Smooth muscle cell (in vitro differentiated cells): ENCODE results near the gene TCF19. TPM values are rescaled to one million over a fixed set of nuclear protein-coding genes. Genes with fewer than 3 reads are reported as not detected.
"Not testable (repeated sequence)": the region's sequence is repeated elsewhere in the genome, so short reads cannot be mapped to it uniquely, and the experiment has no call there.

Experiments used
- DNase-seq: peaks from one replicate; lab custom pipeline; 2025; ENCODE audit not compliant: unreplicated experiment; lab: John Stamatoyannopoulos, UW
- H2AFZ ChIP-seq: fragments of 200-600 bp; sonication (generic); 2 replicates; pipeline ENCODE4 v1.6.0; 2016; ENCODE audit warnings: antibody characterized with exemption, low read depth, mild to moderate bottlenecking
- H3F3A ChIP-seq: fragments of 200-600 bp; sonication (generic); 2 replicates; pipeline ENCODE4 v1.6.0; 2017; ENCODE audit warnings: antibody characterized with exemption, low read depth
- H3K27ac ChIP-seq: fragments of 200-600 bp; sonication (generic); 2 replicates; pipeline ENCODE4 v1.5.1; 2016; ENCODE audit warnings: low read depth, mild to moderate bottlenecking
- H3K27me3 ChIP-seq: fragments of 200-600 bp; sonication (generic); 2 replicates; pipeline ENCODE4 v1.6.1; 2016; ENCODE audit warnings: low read depth, mild to moderate bottlenecking
- H3K36me3 ChIP-seq: fragments of 200-600 bp; sonication (generic); 2 replicates; pipeline ENCODE4 v1.5.1; 2016; ENCODE audit warnings: low read depth
- H3K4me1 ChIP-seq: fragments of 200-600 bp; sonication (generic); 2 replicates; pipeline ENCODE4 v1.5.1; 2016; ENCODE audit warnings: low read depth
- H3K4me2 ChIP-seq: fragments of 200-600 bp; sonication (generic); 2 replicates; pipeline ENCODE4 v1.6.0; 2016; ENCODE audit warnings: mild to moderate bottlenecking
- H3K4me3 ChIP-seq: fragments of 200-600 bp; sonication (generic); 2 replicates; pipeline ENCODE4 v1.5.1; 2016; ENCODE audit warnings: mild to moderate bottlenecking
- H3K79me2 ChIP-seq: fragments of 200-600 bp; sonication (generic); 2 replicates; pipeline ENCODE4 v1.6.0; 2016; ENCODE audit warnings: low read depth, mild to moderate bottlenecking
- H3K9ac ChIP-seq: fragments of 200-600 bp; sonication (generic); 2 replicates; pipeline ENCODE4 v1.6.0; 2016; ENCODE audit warnings: low read depth
- H3K9me3 ChIP-seq: fragments of 200-600 bp; sonication (generic); replicated peaks from 2 replicates; pipeline ENCODE4 v1.5.1; 2016; ENCODE audit warnings: low read depth
- H4K20me1 ChIP-seq: fragments of 200-600 bp; sonication (generic); 2 replicates; pipeline ENCODE4 v1.6.0; 2016; ENCODE audit warnings: low read depth
- CTCF ChIP-seq: fragments of 200-600 bp; sonication (generic); IDR thresholded peaks from 2 replicates; pipeline ENCODE4 v1.5.1; 2017; ENCODE audit warnings: borderline replicate concordance, mild to moderate bottlenecking, antibody characterized with exemption; ENCODE audit not compliant: insufficient read depth, poor library complexity, severe bottlenecking
- WGBS: methylation state at CpG from one replicate; pipeline ENCODE4 v1.1.7; 2016; ENCODE audit warnings: low lambda C conversion rate; 5-methylcytosine and 5-hydroxymethylcytosine counted together
- polyA plus RNA-seq: library from polyadenylated mRNA; unstranded; fragments of >200 nt; fragmentation: Nextera tagmentation; extraction: Ambion mirVana; gene quantifications from 2 replicates; pipeline ENCODE4 v1.2.1, GENCODE V29; 2016
- total RNA-seq: library from RNA; depleted of rRNA; stranded (reverse); fragments of >200 nt; gene quantifications from 2 replicates; pipeline ENCODE4 v1.2.3, GENCODE V29; 2014

TCF19 gene
- total and polyA plus RNA-seq, 2 experiments from 2014 or later: 7.8 to 10.5 TPM

DNA sequence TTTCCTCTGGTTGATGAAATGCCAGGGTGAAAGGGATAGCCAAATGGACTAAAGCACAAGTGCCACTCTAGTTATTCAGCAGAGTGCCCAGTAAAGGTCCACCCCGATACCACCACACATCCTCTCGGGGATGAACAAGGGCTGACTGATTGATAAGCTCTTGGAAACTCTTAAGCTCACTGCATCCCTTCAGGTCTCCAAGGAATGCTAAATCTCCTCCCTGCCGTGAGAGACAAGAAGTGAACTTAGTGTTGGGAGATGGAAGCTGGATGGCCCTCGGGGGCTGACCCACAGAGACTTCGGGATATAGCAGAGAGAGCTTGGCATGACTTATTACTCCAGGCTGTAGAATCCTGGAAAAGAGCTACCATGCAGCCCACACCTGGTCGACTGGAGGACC, 25.5 kb downstream of the TCF19 start:
- H3F3A ChIP-seq, H3K9me3 ChIP-seq, H3K4me1 ChIP-seq, H3K4me2 ChIP-seq, H4K20me1 ChIP-seq, H3K36me3 ChIP-seq, H3K4me3 ChIP-seq, H2AFZ ChIP-seq, H3K79me2 ChIP-seq, DNase-seq, H3K27ac ChIP-seq, H3K9ac ChIP-seq, H3K27me3 ChIP-seq: not testable (repeated sequence)
- WGBS: 74% methylated on average over 6 of the region's 6 CpGs

DNA sequence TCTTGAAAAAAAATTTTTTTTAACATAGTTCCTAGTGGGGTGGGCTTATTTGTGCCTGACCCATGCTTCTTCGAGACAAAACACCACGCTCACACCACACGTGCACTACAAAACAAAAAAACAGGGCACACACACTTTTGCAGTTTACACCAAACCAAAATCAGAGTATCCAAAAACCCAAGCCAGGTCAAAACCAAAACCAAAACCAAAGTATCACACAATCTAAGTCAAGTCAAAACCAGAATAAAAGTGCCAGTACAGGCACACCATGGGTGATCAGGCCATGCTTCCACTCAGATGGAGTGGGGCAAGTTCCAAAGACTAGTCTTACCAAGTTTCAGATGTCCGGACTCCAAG, 27.3 kb downstream of the TCF19 start:
- not testable (repeated sequence) for H3K36me3 ChIP-seq, H3K9me3 ChIP-seq, DNase-seq, H3K27me3 ChIP-seq, H3K4me1 ChIP-seq, H3K79me2 ChIP-seq, H3K4me2 ChIP-seq, H3K27ac ChIP-seq, H3F3A ChIP-seq, H4K20me1 ChIP-seq, H2AFZ ChIP-seq, H3K4me3 ChIP-seq, H3K9ac ChIP-seq
- 95% methylated on average over 4 of the region's 4 CpGs for WGBS

DNA sequence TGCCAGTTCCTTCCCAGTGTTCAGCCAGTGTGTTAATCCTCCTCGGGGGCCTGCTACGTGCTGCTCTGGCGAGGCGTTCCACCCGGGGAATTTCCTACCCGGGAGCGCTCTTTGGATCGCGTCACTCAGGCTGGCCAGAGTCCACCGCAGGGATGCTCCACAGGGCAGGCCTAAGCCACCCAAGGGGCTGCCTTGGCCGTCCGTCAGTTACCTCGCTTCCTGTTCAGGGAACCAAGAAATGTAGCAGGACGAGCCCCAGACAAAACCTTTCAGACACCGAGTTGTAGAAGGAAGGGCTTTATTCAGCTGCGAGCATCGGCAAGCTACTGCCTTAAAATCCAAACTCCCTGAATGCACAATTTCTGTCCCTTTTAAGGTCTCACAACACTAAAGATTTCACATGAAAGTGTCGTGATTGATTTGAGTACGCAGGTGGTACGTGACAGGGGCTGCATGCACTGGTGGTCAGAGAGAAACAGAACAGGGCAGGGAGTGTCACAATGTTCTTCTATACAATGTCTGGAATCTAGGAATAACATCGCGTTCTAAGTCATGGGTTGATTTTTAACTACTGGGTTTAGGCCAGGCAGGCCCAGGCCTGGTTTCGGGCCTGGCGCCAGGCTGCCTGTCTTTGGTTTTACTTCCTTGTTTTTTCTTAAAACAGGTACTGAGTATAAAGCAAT, 27.8 kb downstream of the TCF19 start:
- no peaks in the 10 kb centered on the region for H4K20me1 ChIP-seq
- no peak for DNase-seq
- no peak overlapping the region for H3K4me2 ChIP-seq
- TF ChIP-seq CTCF: no peak
- H3K4me3 ChIP-seq: no peak overlapping the region
- no peaks in the 10 kb centered on the region for H3K36me3 ChIP-seq
- H3K9me3 ChIP-seq: no peaks in the 10 kb centered on the region
- WGBS: 85% methylated on average over 24 of the region's 24 CpGs
- no peak overlapping the region for H3K27ac ChIP-seq
- no peaks in the 10 kb centered on the region for H3K79me2 ChIP-seq
- no peak overlapping the region for H2AFZ ChIP-seq
- no peaks in the 10 kb centered on the region for H3K27me3 ChIP-seq
- no peak overlapping the region for H3K9ac ChIP-seq
- no peaks in the 10 kb centered on the region for H3K4me1 ChIP-seq
- no peaks in the 10 kb centered on the region for H3F3A ChIP-seq

- H3K4me3 ChIP-seq: no peak overlapping the region
- no peak overlapping the region for H2AFZ ChIP-seq
- no peaks in the 10 kb centered on the region for H4K20me1 ChIP-seq
- H3K36me3 ChIP-seq: no peaks in the 10 kb centered on the region
- H3K4me1 ChIP-seq: no peaks in the 10 kb centered on the region
- no peak for DNase-seq
- H3K79me2 ChIP-seq: no peaks in the 10 kb centered on the region
- H3K9ac ChIP-seq: no peak overlapping the region
- no peaks in the 10 kb centered on the region for H3K9me3 ChIP-seq
- H3K4me2 ChIP-seq: no peak overlapping the region
- H3F3A ChIP-seq: no peaks in the 10 kb centered on the region
- 91% methylated on average over 5 of the region's 5 CpGs for WGBS
- no peak for TF ChIP-seq CTCF
- no peak overlapping the region for H3K27ac ChIP-seq
- no peaks in the 10 kb centered on the region for H3K27me3 ChIP-seq
Measured at GRCh38 chr6:31187780-31188194, 29.4 kb downstream of the TCF19 start.

DNA sequence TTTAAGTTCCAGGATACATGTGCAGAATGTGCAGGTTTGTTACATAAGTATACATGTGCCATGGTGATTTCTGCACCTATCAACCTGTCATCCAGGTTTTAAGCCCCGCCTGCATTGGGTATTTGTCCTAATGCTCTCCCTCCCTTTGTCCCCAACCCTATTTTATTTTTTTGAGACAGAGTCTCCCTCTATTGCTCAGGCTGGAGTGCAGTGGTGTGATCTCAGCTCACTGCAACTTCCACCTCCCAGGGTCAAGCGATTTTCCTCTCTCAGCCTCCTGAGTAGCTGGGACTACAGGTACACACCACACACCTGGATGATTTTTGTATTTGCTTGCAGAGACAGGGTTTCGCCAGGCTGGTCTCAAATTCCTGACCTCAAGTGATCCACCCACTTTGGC, 30.8 kb downstream of the TCF19 start:
- H3F3A ChIP-seq, H3K4me3 ChIP-seq, H3K27me3 ChIP-seq, H3K9ac ChIP-seq, H3K79me2 ChIP-seq, H2AFZ ChIP-seq, DNase-seq, H3K9me3 ChIP-seq, H3K4me2 ChIP-seq, H3K36me3 ChIP-seq, H4K20me1 ChIP-seq, H3K27ac ChIP-seq, H3K4me1 ChIP-seq: not testable (repeated sequence)
- 70% methylated on average over 3 of the region's 3 CpGs for WGBS
